Measurements from ENCODE around the gene TOR1AIP2.
"Not testable (repeated sequence)": the region's sequence is repeated elsewhere in the genome, so short reads cannot be mapped to it uniquely, and the experiment has no call there.

The TOR1AIP2 gene

GRCh38 chr1:179809506-179810366 lies 67.9 kb downstream of the TOR1AIP2 start:
- no peak overlapping the region for H3K27ac Mint-ChIP-seq
- no peak overlapping the region for H3K4me3 Mint-ChIP-seq
- peaks cover 12% of the 10 kb centered on the region for H3K4me1 Mint-ChIP-seq (ENCODE audit: low read depth)
- no peaks in the 10 kb centered on the region for H3K36me3 Mint-ChIP-seq (ENCODE audit: low read depth)
- no peaks in the 10 kb centered on the region for H3K9me3 Mint-ChIP-seq
- H3K27me3 Mint-ChIP-seq: peaks cover 4% of the 10 kb centered on the region

GRCh38 chr1:179808503-179808902 lies 69.1 kb downstream of the TOR1AIP2 start:
- Mint-ChIP-seq H3K4me3 (no peak overlapping the region), H3K36me3 (ENCODE audit: low read depth) (no peaks in the 10 kb centered on the region), H3K9me3 (no peaks in the 10 kb centered on the region), H3K27me3 (peaks cover 4% of the 10 kb centered on the region), H3K27ac (no peak overlapping the region), H3K4me1 (ENCODE audit: low read depth) (peaks cover 5% of the 10 kb centered on the region)

GRCh38 chr1:179807691-179808485 lies 69.7 kb downstream of the TOR1AIP2 start:
- peaks cover 4% of the 10 kb centered on the region for H3K27me3 Mint-ChIP-seq
- H3K36me3 Mint-ChIP-seq (ENCODE audit: low read depth): no peaks in the 10 kb centered on the region
- no peaks in the 10 kb centered on the region for H3K9me3 Mint-ChIP-seq
- no peak overlapping the region for H3K4me3 Mint-ChIP-seq
- H3K27ac Mint-ChIP-seq: no peak overlapping the region
- peaks cover 5% of the 10 kb centered on the region for H3K4me1 Mint-ChIP-seq (ENCODE audit: low read depth)

GRCh38 chr1:179807291-179807690 lies 70.3 kb downstream of the TOR1AIP2 start:
- Mint-ChIP-seq H3K9me3 (no peaks in the 10 kb centered on the region), H3K4me3 (no peak overlapping the region), H3K4me1 (ENCODE audit: low read depth) (peaks cover 5% of the 10 kb centered on the region), H3K27me3 (peaks cover 4% of the 10 kb centered on the region), H3K36me3 (ENCODE audit: low read depth) (no peaks in the 10 kb centered on the region), H3K27ac (no peak overlapping the region)

GRCh38 chr1:179806333-179806732 lies 71.3 kb downstream of the TOR1AIP2 start:
- H3K4me1 Mint-ChIP-seq (ENCODE audit: low read depth): peaks cover 5% of the 10 kb centered on the region
- H3K4me3 Mint-ChIP-seq: no peak overlapping the region
- no peaks in the 10 kb centered on the region for H3K36me3 Mint-ChIP-seq (ENCODE audit: low read depth)
- peaks cover 4% of the 10 kb centered on the region for H3K27me3 Mint-ChIP-seq
- no peaks in the 10 kb centered on the region for H3K9me3 Mint-ChIP-seq
- no peak overlapping the region for H3K27ac Mint-ChIP-seq

- H3K27me3 Mint-ChIP-seq: peaks cover 4% of the 10 kb centered on the region
- no peaks in the 10 kb centered on the region for H3K9me3 Mint-ChIP-seq
- H3K36me3 Mint-ChIP-seq (ENCODE audit: low read depth): no peaks in the 10 kb centered on the region
- H3K4me3 Mint-ChIP-seq: no peak overlapping the region
- H3K27ac Mint-ChIP-seq: no peak overlapping the region
- peaks cover 5% of the 10 kb centered on the region for H3K4me1 Mint-ChIP-seq (ENCODE audit: low read depth)
These were observed 72.1 kb downstream of the TOR1AIP2 start for GRCh38 chr1:179805291-179806195.

- not testable (repeated sequence) for H3K9me3 Mint-ChIP-seq, H3K27ac Mint-ChIP-seq
These were observed 73.2 kb downstream of the TOR1AIP2 start for GRCh38 chr1:179804417-179804816.

GRCh38 chr1:179803918-179804317 lies 73.7 kb downstream of the TOR1AIP2 start:
- no peaks in the 10 kb centered on the region for H3K4me1 Mint-ChIP-seq (ENCODE audit: low read depth)
- H3K36me3 Mint-ChIP-seq (ENCODE audit: low read depth): no peaks in the 10 kb centered on the region
- no peak overlapping the region for H3K27ac Mint-ChIP-seq
- no peaks in the 10 kb centered on the region for H3K9me3 Mint-ChIP-seq
- H3K27me3 Mint-ChIP-seq: no peaks in the 10 kb centered on the region
- no peak overlapping the region for H3K4me3 Mint-ChIP-seq

More at GRCh38 chr1:179804417-179804816, 73.2 kb downstream of the TOR1AIP2 start:
- not testable (repeated sequence) for H3K4me3 Mint-ChIP-seq; H3K4me1 Mint-ChIP-seq (ENCODE audit: low read depth); H3K36me3 Mint-ChIP-seq (ENCODE audit: low read depth); H3K27me3 Mint-ChIP-seq

- H3K27me3 Mint-ChIP-seq: no peaks in the 10 kb centered on the region
- no peaks in the 10 kb centered on the region for H3K36me3 Mint-ChIP-seq (ENCODE audit: low read depth)
- no peak overlapping the region for H3K4me3 Mint-ChIP-seq
- no peak overlapping the region for H3K27ac Mint-ChIP-seq
- no peaks in the 10 kb centered on the region for H3K9me3 Mint-ChIP-seq
- H3K4me1 Mint-ChIP-seq (ENCODE audit: low read depth): no peaks in the 10 kb centered on the region
These were observed 74.5 kb downstream of the TOR1AIP2 start for GRCh38 chr1:179803104-179803503.

GRCh38 chr1:179800481-179800880 lies 77.1 kb downstream of the TOR1AIP2 start:
- no peak overlapping the region for H3K4me3 Mint-ChIP-seq
- no peaks in the 10 kb centered on the region for H3K9me3 Mint-ChIP-seq
- no peaks in the 10 kb centered on the region for H3K4me1 Mint-ChIP-seq (ENCODE audit: low read depth)
- no peaks in the 10 kb centered on the region for H3K36me3 Mint-ChIP-seq (ENCODE audit: low read depth)
- H3K27me3 Mint-ChIP-seq: peaks cover 3% of the 10 kb centered on the region
- H3K27ac Mint-ChIP-seq: no peak overlapping the region

GRCh38 chr1:179798864-179799516 lies 78.6 kb downstream of the TOR1AIP2 start:
- no peaks in the 10 kb centered on the region for H3K9me3 Mint-ChIP-seq
- H3K27ac Mint-ChIP-seq: no peak overlapping the region

GRCh38 chr1:179798213-179798863 lies 79.3 kb downstream of the TOR1AIP2 start:
- H3K4me3 Mint-ChIP-seq: no peak overlapping the region
- no peaks in the 10 kb centered on the region for H3K9me3 Mint-ChIP-seq
- H3K27me3 Mint-ChIP-seq: peaks cover 3% of the 10 kb centered on the region
- no peaks in the 10 kb centered on the region for H3K4me1 Mint-ChIP-seq (ENCODE audit: low read depth)
- no peaks in the 10 kb centered on the region for H3K36me3 Mint-ChIP-seq (ENCODE audit: low read depth)
- H3K27ac Mint-ChIP-seq: no peak overlapping the region

More at GRCh38 chr1:179798864-179799516, 78.6 kb downstream of the TOR1AIP2 start:
- Mint-ChIP-seq H3K36me3 (ENCODE audit: low read depth) (no peaks in the 10 kb centered on the region), H3K4me3 (no peak overlapping the region), H3K4me1 (ENCODE audit: low read depth) (no peaks in the 10 kb centered on the region), H3K27me3 (peaks cover 3% of the 10 kb centered on the region)

GRCh38 chr1:179794669-179795068 lies 82.9 kb downstream of the TOR1AIP2 start:
- Mint-ChIP-seq H3K4me1 (ENCODE audit: low read depth) (no peaks in the 10 kb centered on the region), H3K4me3 (no peak overlapping the region), H3K27me3 (peaks cover 3% of the 10 kb centered on the region), H3K27ac (no peak overlapping the region), H3K36me3 (ENCODE audit: low read depth) (no peaks in the 10 kb centered on the region), H3K9me3 (no peaks in the 10 kb centered on the region)

GRCh38 chr1:179794146-179794545 lies 83.5 kb downstream of the TOR1AIP2 start:
- Mint-ChIP-seq H3K27me3 (peaks cover 3% of the 10 kb centered on the region), H3K4me3 (no peak overlapping the region), H3K27ac (no peak overlapping the region), H3K9me3 (no peaks in the 10 kb centered on the region), H3K36me3 (ENCODE audit: low read depth) (no peaks in the 10 kb centered on the region), H3K4me1 (ENCODE audit: low read depth) (no peaks in the 10 kb centered on the region)
